Anterior cingulate cortex (tissue), 58 donors: Measurements from ENCODE around the gene NABP1.
"Not testable (repeated sequence)": the region's sequence is repeated elsewhere in the genome, so short reads cannot be mapped to it uniquely, and the experiment has no call there.

ENCODE experiments used
- DNase-seq, 58 donors: peaks; one replicate each; lab custom pipeline; 2025; lab: John Stamatoyannopoulos, UW

Gene NABP1

GRCh38 chr2:191677646-191678436, at the start of gene NABP1:
TSS of gene NABP1 (plus strand) at chr2:191678136. CDS start at chr2:191678615, 479 bp downstream.
- DNase-seq, result peak; percentile 64 to 100 (median 96)

GRCh38 chr2:191629001-191629453, 48.9 kb upstream of the NABP1 start:
- no peak for DNase-seq

GRCh38 chr2:191629976-191630712, 47.8 kb upstream of the NABP1 start:
- DNase-seq, result no peak

- no peak for DNase-seq
Observed at GRCh38 chr2:191631754-191632153, 46.2 kb upstream of the NABP1 start.

GRCh38 chr2:191632426-191632825, 45.5 kb upstream of the NABP1 start:
- no peak for DNase-seq

GRCh38 chr2:191634791-191635190, 43.1 kb upstream of the NABP1 start:
- no peak for DNase-seq

GRCh38 chr2:191635333-191636234, 42.4 kb upstream of the NABP1 start:
- no peak for DNase-seq

- DNase-seq, result no peak
Observed at GRCh38 chr2:191636235-191636543, 41.7 kb upstream of the NABP1 start.

- no peak for DNase-seq
Observed at GRCh38 chr2:191636586-191636985, 41.4 kb upstream of the NABP1 start.

- DNase-seq, result no peak
Observed at GRCh38 chr2:191637182-191638078, 40.5 kb upstream of the NABP1 start.

- DNase-seq, result no peak
Observed at GRCh38 chr2:191638079-191638801, 39.7 kb upstream of the NABP1 start.

- no peak for DNase-seq
Observed at GRCh38 chr2:191638802-191639172, 39.1 kb upstream of the NABP1 start.

- DNase-seq, result no peak
Observed at GRCh38 chr2:191641609-191642008, 36.3 kb upstream of the NABP1 start.

GRCh38 chr2:191642541-191642940, 35.4 kb upstream of the NABP1 start:
- DNase-seq, result no peak

GRCh38 chr2:191643429-191643828, 34.5 kb upstream of the NABP1 start:
- no peak for DNase-seq

- DNase-seq, result not testable (repeated sequence)
Observed at GRCh38 chr2:191644613-191645012, 33.3 kb upstream of the NABP1 start.

- DNase-seq, result no peak
Observed at GRCh38 chr2:191645032-191645431, 32.9 kb upstream of the NABP1 start.

GRCh38 chr2:191645434-191646162, 32.3 kb upstream of the NABP1 start:
- DNase-seq, result no peak
